Fibroblast of mammary gland (primary cell): Measurements from ENCODE around the gene PTBP1.
A peak's percentile ranks its signal among the peaks of the same experiment; 100 is the strongest.

ENCODE experiments used
- DNase-seq: peaks from one replicate; pipeline ENCODE4 v3.0.0-alpha.2; 2010; ENCODE audit warnings: low read depth
- H3K4me3 ChIP-seq: 2 replicates; pipeline ENCODE4 v1.5.1; 2011; ENCODE audit warnings: low read depth, mild to moderate bottlenecking, low read length, moderate library complexity; ENCODE audit not compliant: control insufficient read depth
- TF ChIP-seq, protein P1 (sequence below): conservative IDR thresholded peaks from 2 replicates; pipeline ENCODE4 v1.5.1; 2011; ENCODE audit warnings: low read depth, low read length, inconsistent platforms; ENCODE audit not compliant: control insufficient read depth, insufficient read depth

PTBP1 gene

DNA sequence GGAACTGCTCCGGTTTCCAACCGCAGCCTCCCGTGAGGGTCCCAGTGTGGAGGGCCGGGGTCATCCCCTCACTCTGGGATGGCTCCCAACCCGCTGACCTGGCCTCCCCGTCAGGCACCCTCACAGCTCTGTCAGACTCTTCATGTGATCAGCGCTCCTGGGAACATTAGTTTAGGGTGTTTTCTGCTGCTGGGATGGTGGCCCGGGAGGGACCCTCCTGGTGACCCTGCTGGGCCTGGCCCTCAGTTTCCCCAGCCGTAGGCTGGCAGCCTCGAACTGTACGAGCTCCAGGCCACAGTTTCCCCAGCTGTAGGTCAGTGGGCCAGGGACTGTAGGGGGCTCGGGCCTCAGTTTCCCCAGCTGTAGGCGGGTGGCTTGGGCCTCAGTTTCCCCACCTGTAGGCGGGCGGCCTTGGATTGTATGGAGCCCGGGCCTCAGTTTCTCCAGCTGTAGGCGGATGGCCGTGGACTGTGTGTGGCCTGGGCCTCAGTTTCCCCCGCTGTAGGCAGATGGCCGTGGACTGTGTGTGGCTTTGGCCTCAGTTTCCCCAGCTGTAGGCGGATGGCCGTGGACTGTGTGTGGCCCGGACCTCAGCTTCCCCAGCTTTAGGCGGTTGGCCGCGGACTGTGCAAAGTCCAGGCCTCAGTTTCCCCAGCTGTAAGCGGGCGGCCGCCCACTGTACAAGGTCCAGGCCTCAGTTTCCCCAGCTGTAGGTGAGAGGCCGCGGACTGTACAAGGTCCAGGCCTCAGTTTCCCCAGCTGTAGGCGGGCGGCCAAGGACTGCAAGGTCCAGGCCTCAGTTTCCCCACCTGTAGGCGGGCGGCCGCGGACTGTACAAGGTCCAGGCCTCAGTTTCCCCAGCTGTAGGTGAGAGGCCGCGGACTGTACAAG lies 1.3 kb upstream of the PTBP1 start:
- TF ChIP-seq, protein P1, sequence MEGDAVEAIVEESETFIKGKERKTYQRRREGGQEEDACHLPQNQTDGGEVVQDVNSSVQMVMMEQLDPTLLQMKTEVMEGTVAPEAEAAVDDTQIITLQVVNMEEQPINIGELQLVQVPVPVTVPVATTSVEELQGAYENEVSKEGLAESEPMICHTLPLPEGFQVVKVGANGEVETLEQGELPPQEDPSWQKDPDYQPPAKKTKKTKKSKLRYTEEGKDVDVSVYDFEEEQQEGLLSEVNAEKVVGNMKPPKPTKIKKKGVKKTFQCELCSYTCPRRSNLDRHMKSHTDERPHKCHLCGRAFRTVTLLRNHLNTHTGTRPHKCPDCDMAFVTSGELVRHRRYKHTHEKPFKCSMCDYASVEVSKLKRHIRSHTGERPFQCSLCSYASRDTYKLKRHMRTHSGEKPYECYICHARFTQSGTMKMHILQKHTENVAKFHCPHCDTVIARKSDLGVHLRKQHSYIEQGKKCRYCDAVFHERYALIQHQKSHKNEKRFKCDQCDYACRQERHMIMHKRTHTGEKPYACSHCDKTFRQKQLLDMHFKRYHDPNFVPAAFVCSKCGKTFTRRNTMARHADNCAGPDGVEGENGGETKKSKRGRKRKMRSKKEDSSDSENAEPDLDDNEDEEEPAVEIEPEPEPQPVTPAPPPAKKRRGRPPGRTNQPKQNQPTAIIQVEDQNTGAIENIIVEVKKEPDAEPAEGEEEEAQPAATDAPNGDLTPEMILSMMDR: no peak
- peak overlapping the region; percentile 68 for H3K4me3 ChIP-seq
- DNase-seq: no peak

DNA sequence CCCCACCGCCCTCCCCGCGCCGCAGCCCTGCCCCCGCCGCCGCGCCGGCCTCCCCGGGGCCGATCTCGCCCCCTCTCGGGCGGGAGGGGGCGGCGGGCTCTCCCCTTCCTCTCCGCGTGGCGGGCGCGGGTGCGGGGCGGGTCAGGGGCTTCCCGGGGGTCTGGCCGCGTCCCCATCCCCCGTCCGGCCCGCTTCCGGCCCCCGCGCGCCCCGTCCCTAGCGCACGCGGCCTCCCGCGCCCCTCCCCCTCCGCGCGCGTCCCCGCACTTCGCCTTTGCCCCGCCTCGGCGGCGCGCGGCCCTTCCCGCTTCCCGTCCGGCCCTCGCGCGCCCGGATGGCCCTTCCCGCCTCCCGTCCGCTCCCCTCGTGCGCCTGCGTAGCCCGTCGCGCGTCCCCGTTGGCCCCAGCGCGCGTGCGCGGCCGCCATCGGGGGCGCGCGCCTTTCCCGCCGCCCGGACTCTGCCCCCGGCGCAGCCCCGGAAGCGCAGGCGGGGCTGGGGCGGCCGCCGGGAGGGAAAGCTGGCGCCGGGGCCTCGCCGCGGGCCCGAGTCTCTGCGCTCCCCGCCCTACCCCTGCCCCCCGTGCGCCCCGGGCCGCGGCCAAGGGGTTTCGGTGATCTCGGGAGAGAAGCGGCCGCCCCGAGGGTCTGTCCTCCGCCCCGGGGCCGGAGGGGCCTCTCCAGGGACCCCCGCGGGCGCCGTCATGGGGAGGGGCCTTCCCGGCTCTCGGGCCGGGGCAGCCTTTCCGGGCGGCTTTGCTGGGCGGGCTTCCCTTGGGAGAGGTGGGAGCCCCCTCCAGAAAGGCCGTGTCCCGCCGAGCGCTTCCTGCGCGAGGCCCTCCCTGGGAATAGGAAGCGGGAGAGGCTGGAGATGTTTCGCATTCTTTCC lies 519 bp downstream of the PTBP1 start:
- peak overlapping the region; percentile 88 for H3K4me3 ChIP-seq
- TF ChIP-seq, protein P1: no peak
- peak; percentile 85 for DNase-seq

DNA sequence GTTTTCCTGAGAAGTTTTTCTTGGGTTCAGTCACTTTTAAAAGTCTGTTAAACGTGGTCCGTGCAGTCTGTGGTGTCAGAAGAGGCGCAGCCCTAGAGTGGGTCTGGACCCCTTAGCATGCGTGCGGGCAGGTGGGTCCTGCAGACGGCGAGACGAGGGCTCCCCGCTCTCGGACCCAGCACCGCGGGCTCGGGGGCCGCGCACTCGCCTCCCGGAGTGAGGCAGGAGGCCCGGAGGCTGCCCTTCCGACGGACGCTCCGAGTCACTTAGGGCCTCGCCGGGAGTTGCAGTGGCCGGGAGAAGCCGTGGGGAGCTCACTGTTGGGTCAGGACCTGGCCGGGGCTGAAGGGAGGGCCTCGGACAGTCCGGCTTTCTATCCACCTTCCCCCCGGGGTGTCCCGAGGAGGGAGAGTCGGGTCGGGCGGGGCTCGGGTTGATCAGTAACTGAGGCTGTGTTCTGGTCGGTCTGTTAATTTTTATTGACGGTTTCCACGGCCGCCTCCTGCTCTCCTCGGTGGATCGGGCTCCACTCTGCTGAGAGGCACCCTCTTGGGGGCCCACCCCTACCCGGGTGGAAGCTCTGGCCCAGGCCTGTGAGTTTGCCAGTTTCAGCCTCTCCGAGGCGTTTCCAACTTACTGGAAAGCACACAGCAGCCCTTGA lies 1.3 kb downstream of the PTBP1 start:
- no peak for DNase-seq
- TF ChIP-seq, protein P1: no peak
- peak overlapping the region; percentile 88 for H3K4me3 ChIP-seq

DNA sequence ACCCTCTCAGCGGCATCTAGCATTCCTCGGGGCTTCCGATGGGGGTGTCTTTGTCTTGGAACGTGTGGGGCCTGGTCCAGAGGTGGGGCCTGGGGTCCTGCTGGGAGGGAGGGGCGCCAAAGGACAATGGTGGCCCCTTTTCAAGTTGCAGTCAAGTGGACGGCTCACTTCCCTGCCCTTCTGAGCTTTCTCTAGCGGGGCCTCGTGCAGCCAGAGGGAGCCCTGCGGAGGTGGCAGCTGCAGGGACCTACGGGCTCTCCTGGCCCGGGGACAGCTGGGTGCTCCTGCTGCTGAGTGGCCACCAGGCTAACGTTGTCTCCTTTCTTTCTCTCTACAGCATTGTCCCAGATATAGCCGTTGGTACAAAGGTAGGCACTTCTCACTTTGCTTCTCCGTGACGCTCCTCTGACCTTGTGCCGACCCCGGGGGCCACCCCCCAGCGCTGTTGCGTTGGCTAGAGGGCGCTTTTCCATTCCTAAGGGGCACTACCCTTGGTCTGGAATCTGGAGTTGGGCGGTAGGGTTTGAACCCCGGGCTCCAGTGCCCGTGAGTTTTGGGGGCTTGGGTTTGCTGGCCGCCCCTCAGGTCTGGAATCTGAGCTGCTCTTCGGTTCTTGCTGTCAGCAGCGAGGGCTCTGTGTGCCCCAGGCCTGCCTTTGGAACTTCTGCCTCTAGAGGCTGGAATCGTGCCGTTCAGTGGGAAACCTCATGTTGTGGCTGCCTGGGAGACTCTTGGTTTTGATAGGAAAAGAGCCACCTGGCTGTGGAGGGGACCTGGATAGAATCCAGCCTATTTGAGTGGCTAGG lies 2.0 kb downstream of the PTBP1 start:
- peak overlapping the region; percentile 88 for H3K4me3 ChIP-seq
- TF ChIP-seq, protein P1: peak; percentile 12
- DNase-seq: peak; percentile 53

DNA sequence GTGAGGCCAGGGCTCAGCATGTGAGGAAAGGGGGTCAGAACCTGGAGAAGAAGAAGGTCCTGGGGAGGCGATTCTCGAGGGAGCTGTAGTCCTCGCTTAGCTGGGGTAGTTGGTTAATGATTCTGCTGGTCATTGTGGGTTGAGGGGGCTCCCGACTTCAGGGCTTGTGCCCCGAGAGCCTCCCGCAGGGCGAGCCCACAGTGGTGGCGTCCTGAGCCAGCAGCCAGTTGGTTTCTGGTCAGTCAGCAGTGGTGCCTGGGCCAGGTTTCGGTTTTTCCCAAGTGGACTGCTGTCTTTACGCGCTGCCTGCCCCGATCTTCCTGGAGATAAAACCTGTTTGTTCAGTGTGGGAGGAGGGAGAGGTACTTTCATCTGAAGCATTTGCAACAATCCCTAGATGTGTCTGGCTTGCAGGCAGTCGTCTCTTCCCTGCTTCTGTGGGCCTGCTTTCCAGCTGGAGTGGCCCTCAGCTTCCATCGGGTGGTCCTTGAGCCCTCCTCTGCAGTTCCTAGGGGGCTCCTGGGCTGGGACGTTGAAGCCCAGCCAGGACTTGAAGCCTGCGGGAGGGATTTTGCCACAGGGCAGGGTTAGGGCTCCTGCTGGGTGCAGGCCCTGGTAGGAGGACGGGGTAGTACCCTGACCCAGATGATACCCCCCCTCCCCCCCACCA lies 3.2 kb downstream of the PTBP1 start:
- TF ChIP-seq, protein P1: no peak
- peak; percentile 44 for DNase-seq
- peak overlapping the region; percentile 38 for H3K4me3 ChIP-seq
